PC-9 (cell line): Measurements from ENCODE around the gene HSPA12B. TPM values are rescaled to one million over a fixed set of nuclear protein-coding genes. Genes with fewer than 3 reads are reported as not detected.

Experiments
- BruUV-seq: library from RNA; stranded (reverse); fragments of 400-500 nt; replicated peaks from 2 replicates; lab custom pipeline; 2021; lab: Mats Ljungman, UMichigan
- CTCF ChIA-PET: fragments of 300-600 bp; sonication (Branson Sonifier 250); formaldehyde crosslinking; loops from one replicate; lab custom pipeline; 2022; ENCODE audit warnings: antibody characterized with exemption; lab: Charles Lee
- POLR2A ChIA-PET: fragments of 300-600 bp; sonication (Branson Sonifier 250); formaldehyde crosslinking; loops from one replicate; lab custom pipeline; 2022; ENCODE audit warnings: antibody characterized with exemption; ENCODE audit not compliant: unreplicated experiment; lab: Charles Lee
- DNase-seq, 2 experiments: peaks; one replicate each; pipeline versions ENCODE4 v3.0.0 to v3.0.0-alpha.2; 2015 to 2022; ENCODE audit warnings: mixed read lengths in 1 of 2
- H2AFZ ChIP-seq: fragments of 200-600 bp; sonication (generic); 2 replicates; pipeline ENCODE4 v1.8.1; 2017; ENCODE audit warnings: antibody characterized with exemption
- H3F3A ChIP-seq: fragments of 200-600 bp; sonication (generic); 2 replicates; pipeline ENCODE4 v1.8.1; 2017; ENCODE audit warnings: antibody characterized with exemption, mild to moderate bottlenecking, low read depth; ENCODE audit not compliant: insufficient read depth
- H3K27ac ChIP-seq: fragments of 200-600 bp; sonication (generic); 2 replicates; pipeline ENCODE4 v1.6.1; 2016; ENCODE audit warnings: mixed run types
- H3K27me3 ChIP-seq: fragments of 200-600 bp; sonication (generic); 2 replicates; pipeline ENCODE4 v1.6.1; 2016; ENCODE audit warnings: low read depth, mixed run types; ENCODE audit not compliant: insufficient read depth
- H3K36me3 ChIP-seq: fragments of 200-600 bp; sonication (generic); 2 replicates; pipeline ENCODE4 v1.6.1; 2016; ENCODE audit warnings: low read depth, mixed run types
- H3K4me1 ChIP-seq: fragments of 200-600 bp; sonication (generic); replicated peaks from 2 replicates; pipeline ENCODE4 v1.6.1; 2016; ENCODE audit warnings: mixed run types; ENCODE audit not compliant: insufficient read depth
- H3K4me2 ChIP-seq: fragments of 200-600 bp; sonication (generic); 2 replicates; pipeline ENCODE4 v1.6.1; 2017; ENCODE audit warnings: mixed run types
- H3K4me3 ChIP-seq: fragments of 200-600 bp; sonication (generic); 2 replicates; pipeline ENCODE4 v1.6.1; 2016; ENCODE audit warnings: mixed run types
- H3K79me2 ChIP-seq: fragments of 200-600 bp; sonication (generic); 2 replicates; pipeline ENCODE4 v1.6.1; 2017; ENCODE audit warnings: low read depth, mixed run types
- H3K9me2 ChIP-seq: fragments of 200-600 bp; sonication (generic); 2 replicates; pipeline ENCODE4 v1.8.1; 2017; ENCODE audit warnings: mild to moderate bottlenecking; ENCODE audit not compliant: insufficient read depth
- H3K9me3 ChIP-seq: fragments of 200-600 bp; sonication (generic); 2 replicates; pipeline ENCODE4 v1.8.1; 2016; ENCODE audit warnings: low read depth; ENCODE audit not compliant: insufficient read depth
- H4K20me1 ChIP-seq: fragments of 200-600 bp; sonication (generic); 2 replicates; pipeline ENCODE4 v1.8.1; 2017; ENCODE audit not compliant: insufficient read depth
- CTCF ChIP-seq: fragments of 200-600 bp; sonication (generic); conservative IDR thresholded peaks from 2 replicates; pipeline ENCODE4 v1.6.1; 2017; ENCODE audit warnings: mixed run types, antibody characterized with exemption, mild to moderate bottlenecking, moderate library complexity
- EZH2 ChIP-seq: fragments of 200-600 bp; sonication (generic); IDR thresholded peaks from 2 replicates; pipeline ENCODE4 v1.8.0; 2017; ENCODE audit warnings: antibody characterized with exemption, low read depth
- intact Hi-C: fragments of 100-400 bp; cut with micrococcal nuclease; formaldehyde crosslinking; loops from one replicate; pipeline ENCODE4 v1.10.0; 2022; ENCODE audit not compliant: unreplicated experiment
- total RNA-seq: library from RNA; stranded (reverse); gene quantifications from 2 replicates; pipeline ENCODE4 v1.2.3, GENCODE V29; 2021

The HSPA12B gene
- total RNA-seq, 1 experiment from 2014 or later, result not detected

- peaks cover 18% of the 10 kb centered on the region; the same call in 1 of the 2 replicates for H3K27me3 ChIP-seq
- ChIA-PET POLR2A (no interaction called here), CTCF (no interaction called here)
- H3K9me2 ChIP-seq, result no peaks in the 10 kb centered on the region
- H3K27ac ChIP-seq, result no peak overlapping the region
- no peak for DNase-seq
- no peaks in the 10 kb centered on the region for H3F3A ChIP-seq
- H3K79me2 ChIP-seq, result no peaks in the 10 kb centered on the region
- no peaks in the 10 kb centered on the region for H3K36me3 ChIP-seq
- no peaks in the 10 kb centered on the region for H4K20me1 ChIP-seq
- intact Hi-C loops, result no loop called here
- H3K4me2 ChIP-seq, result no peak overlapping the region
- H2AFZ ChIP-seq, result no peak overlapping the region
- no peaks in the 10 kb centered on the region for H3K4me1 ChIP-seq
- BruUV-seq, result no TSS peak
- no peaks in the 10 kb centered on the region for H3K9me3 ChIP-seq
- TF ChIP-seq CTCF (no peak), EZH2 (no peak)
- H3K4me3 ChIP-seq, result no peak overlapping the region
Measured at GRCh38 chr20:3690413-3690812, 42.1 kb upstream of the HSPA12B start.

DNA sequence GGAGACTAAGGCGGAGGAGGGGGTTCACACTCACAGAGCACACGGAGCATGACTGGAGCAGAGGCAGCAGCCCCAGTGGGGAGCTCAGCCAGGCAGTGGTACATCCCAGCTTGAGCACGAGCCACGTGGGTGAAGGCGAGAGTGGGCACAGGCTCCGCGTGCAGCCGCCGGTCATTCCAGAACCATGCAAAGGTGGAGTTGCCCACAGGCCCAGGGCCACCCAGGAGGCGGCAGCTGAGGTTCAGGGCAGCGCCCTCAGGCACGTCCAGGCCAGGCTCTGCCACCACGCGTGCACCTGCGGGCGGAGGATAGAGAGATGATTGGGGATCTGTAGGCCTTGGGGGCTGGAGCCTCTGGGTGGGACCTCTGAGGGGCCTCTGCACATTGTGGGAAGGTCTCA, 41.2 kb upstream of the HSPA12B start:
- ChIA-PET POLR2A (no interaction called here), CTCF (no interaction called here)
- no TSS peak for BruUV-seq
- Histone ChIP-seq H3K9me2 (no peaks in the 10 kb centered on the region), H3K4me1 (no peaks in the 10 kb centered on the region), H3K9me3 (peaks cover 2% of the 10 kb centered on the region; the same call in 1 of the 2 replicates), H3K4me2 (no peak overlapping the region), H4K20me1 (no peaks in the 10 kb centered on the region), H3K27me3 (peaks cover 13% of the 10 kb centered on the region; the same call in 1 of the 2 replicates), H3K27ac (no peak overlapping the region), H3F3A (no peaks in the 10 kb centered on the region), H3K4me3 (no peak overlapping the region), H2AFZ (no peak overlapping the region), H3K36me3 (no peaks in the 10 kb centered on the region), H3K79me2 (no peaks in the 10 kb centered on the region)
- intact Hi-C loops, result no loop called here
- TF ChIP-seq CTCF (no peak), EZH2 (no peak)
- DNase-seq, result no peak

DNA sequence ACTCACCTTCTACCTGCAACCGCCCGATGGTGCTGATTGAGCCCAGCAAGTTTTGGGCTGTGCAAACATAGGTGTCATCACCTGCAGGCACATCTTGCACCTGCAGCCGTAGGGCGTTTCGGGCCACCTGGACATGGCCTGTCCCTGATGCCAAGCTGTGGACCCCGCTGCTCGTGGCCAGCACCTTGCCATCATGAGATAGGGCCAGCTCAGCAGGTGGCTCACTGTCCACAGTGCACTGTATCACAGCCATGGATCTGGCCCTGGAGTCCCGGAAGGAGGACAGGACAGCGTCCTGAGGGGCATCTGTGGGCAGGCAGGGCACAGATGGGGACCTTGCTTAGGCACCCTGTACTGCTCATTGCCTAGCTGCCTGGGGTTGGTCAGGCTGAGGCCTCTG, 40.6 kb upstream of the HSPA12B start:
- CTCF ChIA-PET, result interaction anchor here (0.6 kb wide), 1 partner anchor 127 kb away, joined by 5 read pairs; no protein-coding TSS in a partner anchor
- H3K27me3 ChIP-seq, result peaks cover 7% of the 10 kb centered on the region; the same call in 1 of the 2 replicates
- H3K9me3 ChIP-seq, result peaks cover 4% of the 10 kb centered on the region; the same call in 1 of the 2 replicates
- intact Hi-C loops, result no loop called here
- BruUV-seq, result no TSS peak
- no peaks in the 10 kb centered on the region for H3K79me2 ChIP-seq
- no peak overlapping the region for H2AFZ ChIP-seq
- H3K9me2 ChIP-seq, result no peaks in the 10 kb centered on the region
- no peak overlapping the region for H3K4me3 ChIP-seq
- no peak overlapping the region for H3K27ac ChIP-seq
- H3K4me1 ChIP-seq, result no peaks in the 10 kb centered on the region
- TF ChIP-seq EZH2, result no peak
- TF ChIP-seq CTCF, result no peak
- POLR2A ChIA-PET, result no interaction called here
- no peak overlapping the region for H3K4me2 ChIP-seq
- DNase-seq, result no peak
- no peaks in the 10 kb centered on the region for H4K20me1 ChIP-seq
- H3F3A ChIP-seq, result no peaks in the 10 kb centered on the region
- no peaks in the 10 kb centered on the region for H3K36me3 ChIP-seq
